Kasumi-1 (cell line): ENCODE data around the gene SLC16A3.
"Not testable (repeated sequence)": the region's sequence is repeated elsewhere in the genome, so short reads cannot be mapped to it uniquely, and the experiment has no call there.

Experiments used
- DNase-seq, 2 experiments: peaks; one replicate each; lab custom pipeline; 2025; lab: John Stamatoyannopoulos, UW

The SLC16A3 gene

GRCh38 chr17:82247182-82247823 lies 18.5 kb downstream of the SLC16A3 start:
- no peak for DNase-seq

GRCh38 chr17:82247856-82248671 lies 19.2 kb downstream of the SLC16A3 start:
- DNase-seq: no peak

- DNase-seq: no peak
Observed at GRCh38 chr17:82248815-82249674, 20.2 kb downstream of the SLC16A3 start.

- DNase-seq: no peak
Observed at GRCh38 chr17:82249896-82250581, 21.2 kb downstream of the SLC16A3 start.

GRCh38 chr17:82250868-82251500 lies 22.1 kb downstream of the SLC16A3 start:
- no peak for DNase-seq

GRCh38 chr17:82252511-82253178 lies 23.8 kb downstream of the SLC16A3 start:
- no peak for DNase-seq

- DNase-seq: no peak
Observed at GRCh38 chr17:82253179-82253544, 24.3 kb downstream of the SLC16A3 start.

- DNase-seq: not testable (repeated sequence)
Observed at GRCh38 chr17:82254096-82254495, 25.3 kb downstream of the SLC16A3 start.

- not testable (repeated sequence) for DNase-seq
Observed at GRCh38 chr17:82254746-82255145, 25.9 kb downstream of the SLC16A3 start.

GRCh38 chr17:82255402-82255972 lies 26.6 kb downstream of the SLC16A3 start:
- DNase-seq: no peak

GRCh38 chr17:82256242-82256885 lies 27.5 kb downstream of the SLC16A3 start:
- no peak for DNase-seq

GRCh38 chr17:82257473-82257872 lies 28.6 kb downstream of the SLC16A3 start:
- DNase-seq: no peak

GRCh38 chr17:82258555-82258954 lies 29.7 kb downstream of the SLC16A3 start:
- DNase-seq: no peak

- not testable (repeated sequence) for DNase-seq
Observed at GRCh38 chr17:82259972-82260961, 31.4 kb downstream of the SLC16A3 start.

GRCh38 chr17:82262344-82262743 lies 33.5 kb downstream of the SLC16A3 start:
- no peak for DNase-seq

GRCh38 chr17:82263641-82264040 lies 34.8 kb downstream of the SLC16A3 start:
- DNase-seq: no peak

- no peak for DNase-seq
Observed at GRCh38 chr17:82266142-82266541, 37.3 kb downstream of the SLC16A3 start.

GRCh38 chr17:82267575-82268379 lies 38.9 kb downstream of the SLC16A3 start:
- peak; percentile 91 to 93 for DNase-seq
